ENCODE data around the gene DDB1. TPM values are rescaled to one million over a fixed set of nuclear protein-coding genes. Genes with fewer than 3 reads are reported as not detected.

Gene DDB1
- total and polyA plus RNA-seq, 5 experiments from 2014 or later = 105 to 184 (median 125) TPM

- Mint-ChIP-seq H3K9me3 (no peaks in the 10 kb centered on the region), H3K4me1 (peaks cover 7 to 42% (median 32%) of the 10 kb centered on the region in 4 donors), H3K27me3 (no peaks in the 10 kb centered on the region), H3K27ac (peak overlapping the region in 8 of 10 donors; percentile 63 to 99 (median 98)), H3K4me3 (peak overlapping the region in 9 of 10 donors; percentile 95 to 99 (median 97)), H3K36me3 (peaks cover 0 to 51% (median 5%) of the 10 kb centered on the region in 3 donors)
- no peak for DNase-seq
- ATAC-seq = no peak
- POLR2A ChIA-PET = interaction anchor here (0.7 to 3.9 kb wide), 6 partner anchors 27 to 1227 kb away, joined by 3 to 46 read pairs (median 38); partner anchors contain the start of genes CPSF7, DDB1, SDHAF2 and TKFC
Measured at GRCh38 chr11:61364012-61364675, 31.2 kb upstream of the DDB1 start.

GRCh38 chr11:61362542-61362875, 29.6 kb upstream of the DDB1 start:
- H3K4me1 Mint-ChIP-seq = peaks cover 7 to 54% (median 35%) of the 10 kb centered on the region in 4 donors
- H3K36me3 Mint-ChIP-seq = peaks cover 0 to 37% (median 5%) of the 10 kb centered on the region in 3 donors
- POLR2A ChIA-PET = interaction anchor here (0.7 to 3.9 kb wide), 13 partner anchors 9 to 448 kb away, joined by 3 to 46 read pairs (median 4); partner anchors contain the start of genes CPSF7, DDB1, SDHAF2 and TKFC
- peak overlapping the region; percentile 95 to 99 (median 98) for H3K27ac Mint-ChIP-seq
- DNase-seq = peak in 8 of 10 donors; percentile 19 to 78 (median 58)
- H3K27me3 Mint-ChIP-seq = no peaks in the 10 kb centered on the region
- ATAC-seq = peak; percentile 37 to 68
- H3K4me3 Mint-ChIP-seq = peak overlapping the region; percentile 95 to 99 (median 97)
- no peaks in the 10 kb centered on the region for H3K9me3 Mint-ChIP-seq

- H3K4me3 Mint-ChIP-seq = peak within 1 kb of the TSS; percentile 95 to 99 (median 97)
- peak; percentile 77 to 91 (median 82) for DNase-seq
- peak; percentile 86 to 92 for ATAC-seq
- no peaks in the 10 kb centered on the region for H3K9me3 Mint-ChIP-seq
- H3K27ac Mint-ChIP-seq = peak within 1 kb of the TSS; percentile 95 to 99 (median 98)
- POLR2A ChIA-PET = interaction anchor here (0.6 to 3.9 kb wide), 14 partner anchors 10 to 447 kb away, joined by 3 to 46 read pairs (median 6); partner anchors contain the start of genes CPSF7, DDB1, SDHAF2 and TKFC
- H3K27me3 Mint-ChIP-seq = no peaks in the 10 kb centered on the region
- H3K4me1 Mint-ChIP-seq = peaks cover 7 to 59% (median 36%) of the 10 kb centered on the region in 4 donors
- peaks cover 0 to 32% (median 3%) of the 10 kb centered on the region in 3 donors for H3K36me3 Mint-ChIP-seq
Measured at GRCh38 chr11:61361741-61362541, 29.0 kb upstream of the DDB1 start, which contains the start of the genes CYB561A3 and TMEM138. CYB561A3 (minus strand) TSS chr11:61361882; CDS start chr11:61356713, 5,169 bp downstream. TMEM138 (plus strand) TSS chr11:61362374; CDS start chr11:61364391, 2,017 bp downstream.

- Mint-ChIP-seq H3K27ac (peak overlapping the region; percentile 95 to 99 (median 98)), H3K9me3 (no peaks in the 10 kb centered on the region), H3K36me3 (peaks cover 0 to 25% (median 2%) of the 10 kb centered on the region in 3 donors), H3K4me1 (peaks cover 12 to 66% (median 39%) of the 10 kb centered on the region in 4 donors), H3K27me3 (no peaks in the 10 kb centered on the region), H3K4me3 (peak overlapping the region; percentile 95 to 99 (median 97))
- DNase-seq (peak in 1 of 10 donors; percentile 4), ATAC-seq (peak in 1 of 2 donors; percentile 0)
- POLR2A ChIA-PET = interaction anchor here (0.6 to 3.9 kb wide), 10 partner anchors 10 to 68 kb away, joined by 3 to 46 read pairs (median 16); partner anchors contain the start of genes CPSF7, DDB1, SDHAF2 and TKFC
Measured at GRCh38 chr11:61361237-61361740, 28.4 kb upstream of the DDB1 start.

GRCh38 chr11:61359516-61359915, 26.6 kb upstream of the DDB1 start:
- peaks cover 12 to 69% (median 40%) of the 10 kb centered on the region in 4 donors for H3K4me1 Mint-ChIP-seq

GRCh38 chr11:61358566-61358965, 25.7 kb upstream of the DDB1 start:
- H3K9me3 Mint-ChIP-seq = no peaks in the 10 kb centered on the region
- peaks cover 12 to 73% (median 41%) of the 10 kb centered on the region in 4 donors for H3K4me1 Mint-ChIP-seq
- H3K27me3 Mint-ChIP-seq = no peaks in the 10 kb centered on the region
- no peak overlapping the region for H3K4me3 Mint-ChIP-seq
- POLR2A ChIA-PET = interaction anchor here (1.3 to 2.4 kb wide), 2 partner anchors 24 to 27 kb away, joined by 3 to 8 read pairs; no protein-coding TSS in a partner anchor
- no peak for DNase-seq
- no peak for ATAC-seq
- H3K27ac Mint-ChIP-seq = peak overlapping the region in 4 of 10 donors; percentile 34 to 95 (median 42)
- H3K36me3 Mint-ChIP-seq = peaks cover 0 to 12% (median 0%) of the 10 kb centered on the region in 3 donors

More at GRCh38 chr11:61359516-61359915, 26.6 kb upstream of the DDB1 start:
- Mint-ChIP-seq H3K4me3 (peak overlapping the region in 7 of 10 donors; percentile 7 to 99 (median 42)), H3K27ac (peak overlapping the region in 9 of 10 donors; percentile 3 to 98 (median 53)), H3K36me3 (peaks cover 0 to 19% (median 0%) of the 10 kb centered on the region in 3 donors), H3K9me3 (no peaks in the 10 kb centered on the region), H3K27me3 (no peaks in the 10 kb centered on the region)
- no peak for DNase-seq
- POLR2A ChIA-PET = interaction anchor here (1.3 to 2.4 kb wide), 2 partner anchors 25 to 70 kb away, joined by 4 to 8 read pairs; partner anchors contain the start of genes CPSF7 and SDHAF2
- no peak for ATAC-seq

- H3K4me3 Mint-ChIP-seq = peak overlapping the region in 3 of 10 donors; percentile 24 to 85 (median 31)
- no peaks in the 10 kb centered on the region for H3K27me3 Mint-ChIP-seq
- peaks cover 13 to 73% (median 38%) of the 10 kb centered on the region in 4 donors for H3K4me1 Mint-ChIP-seq
- peaks cover 0 to 19% (median 4%) of the 10 kb centered on the region in 3 donors for H3K36me3 Mint-ChIP-seq
- no peaks in the 10 kb centered on the region for H3K9me3 Mint-ChIP-seq
- no peak for ATAC-seq
- POLR2A ChIA-PET = interaction anchor here (1.3 to 2.4 kb wide), 4 partner anchors 9 to 34 kb away, joined by 3 to 8 read pairs (median 4); partner anchors contain the start of gene TMEM216
- H3K27ac Mint-ChIP-seq = peak overlapping the region in 5 of 10 donors; percentile 27 to 85 (median 44)
- no peak for DNase-seq
Measured at GRCh38 chr11:61357894-61358239, 25.0 kb upstream of the DDB1 start.

GRCh38 chr11:61357233-61357893, 24.5 kb upstream of the DDB1 start:
- no peak for DNase-seq
- Mint-ChIP-seq H3K4me3 (peak overlapping the region in 3 of 10 donors; percentile 24 to 85 (median 31)), H3K36me3 (peaks cover 0 to 22% (median 7%) of the 10 kb centered on the region in 3 donors), H3K4me1 (peaks cover 9 to 71% (median 35%) of the 10 kb centered on the region in 4 donors), H3K27me3 (no peaks in the 10 kb centered on the region), H3K9me3 (no peaks in the 10 kb centered on the region), H3K27ac (peak overlapping the region in 8 of 10 donors; percentile 21 to 85 (median 40))
- ATAC-seq = no peak
- POLR2A ChIA-PET = interaction anchor here (0.6 to 1.8 kb wide), 5 partner anchors 9 to 872 kb away, joined by 3 to 6 read pairs (median 3); partner anchors contain the start of genes CPSF7, SDHAF2 and TMEM216

- POLR2A ChIA-PET = interaction anchor here (1.1 to 1.8 kb wide), 3 partner anchors 8 to 73 kb away, joined by 3 to 5 read pairs (median 3); partner anchors contain the start of genes CPSF7, SDHAF2 and TMEM216
- no peak for ATAC-seq
- Mint-ChIP-seq H3K36me3 (peaks cover 0 to 21% (median 8%) of the 10 kb centered on the region in 3 donors), H3K9me3 (no peaks in the 10 kb centered on the region), H3K4me3 (peak overlapping the region in 1 of 10 donors; percentile 85), H3K4me1 (peaks cover 6 to 68% (median 31%) of the 10 kb centered on the region in 4 donors), H3K27ac (peak overlapping the region in 5 of 10 donors; percentile 21 to 85 (median 31)), H3K27me3 (no peaks in the 10 kb centered on the region)
- no peak for DNase-seq
Measured at GRCh38 chr11:61356706-61357105, 23.8 kb upstream of the DDB1 start.

- no peak for DNase-seq
- peaks cover 4 to 34% (median 14%) of the 10 kb centered on the region in 3 donors for H3K36me3 Mint-ChIP-seq
- H3K4me3 Mint-ChIP-seq = peak overlapping the region in 1 of 10 donors; percentile 63
- H3K27ac Mint-ChIP-seq = peak overlapping the region in 2 of 10 donors; percentile 27 to 72
- no peaks in the 10 kb centered on the region for H3K27me3 Mint-ChIP-seq
- ATAC-seq = no peak
- H3K9me3 Mint-ChIP-seq = no peaks in the 10 kb centered on the region
- peaks cover 8 to 47% (median 19%) of the 10 kb centered on the region in 4 donors for H3K4me1 Mint-ChIP-seq
- POLR2A ChIA-PET = interaction anchor here (1.4 kb wide), 1 partner anchor 38 kb away, joined by 3 read pairs; no protein-coding TSS in a partner anchor
Measured at GRCh38 chr11:61354208-61354607, 21.3 kb upstream of the DDB1 start.

Data from naive thymus-derived CD8-positive, alpha-beta T cell (primary cell).